ENCODE measurements around the gene METTL26. TPM values are rescaled to one million over a fixed set of nuclear protein-coding genes. Genes with fewer than 3 reads are reported as not detected.
A peak's percentile ranks its signal among the peaks of the same experiment; 100 is the strongest.

Gene METTL26
- total RNA-seq: 59.4 and 76.7 TPM in 2 replicates

GRCh38 chr16:636206-637080 is at the start of gene METTL26:
METTL26 (minus strand) TSS chr16:636305; CDS start chr16:636290, 15 bp downstream.
- DNase-seq (ENCODE audit: low read depth in 2 of 2): peak; percentile 88 to 97

- no peak for DNase-seq (ENCODE audit: low read depth in 2 of 2)
Observed at GRCh38 chr16:684961-685696, 49.0 kb upstream of the METTL26 start.

GRCh38 chr16:684071-684794 is 48.1 kb upstream of the METTL26 start, which contains the start of gene JMJD8:
JMJD8 (minus strand) TSS chr16:684334; CDS start chr16:684319, 15 bp downstream.
- peak; percentile 57 to 89 for DNase-seq (ENCODE audit: low read depth in 2 of 2)

GRCh38 chr16:683396-684070 is 47.4 kb upstream of the METTL26 start:
- DNase-seq (ENCODE audit: low read depth in 2 of 2): no peak

GRCh38 chr16:682493-683395 is 46.6 kb upstream of the METTL26 start:
- no peak for DNase-seq (ENCODE audit: low read depth in 2 of 2)

GRCh38 chr16:681746-682427 is 45.8 kb upstream of the METTL26 start:
- no peak for DNase-seq (ENCODE audit: low read depth in 2 of 2)

- peak in 1 of 2 donors; percentile 49 for DNase-seq (ENCODE audit: low read depth in 2 of 2)
Observed at GRCh38 chr16:680967-681745, 45.1 kb upstream of the METTL26 start.

GRCh38 chr16:680625-680945 is 44.5 kb upstream of the METTL26 start:
- no peak for DNase-seq (ENCODE audit: low read depth in 2 of 2)

GRCh38 chr16:679814-680624 is 43.9 kb upstream of the METTL26 start, which contains the start of gene STUB1:
STUB1 (plus strand) TSS chr16:680410; CDS start chr16:680526, 116 bp downstream.
- DNase-seq (ENCODE audit: low read depth in 2 of 2): peak; percentile 60 to 91

GRCh38 chr16:678858-679813 is 43.0 kb upstream of the METTL26 start:
- peak; percentile 30 to 62 for DNase-seq (ENCODE audit: low read depth in 2 of 2)

GRCh38 chr16:678209-678857 is 42.2 kb upstream of the METTL26 start:
- no peak for DNase-seq (ENCODE audit: low read depth in 2 of 2)

- DNase-seq (ENCODE audit: low read depth in 2 of 2): no peak
Observed at GRCh38 chr16:677316-678190, 41.4 kb upstream of the METTL26 start.

GRCh38 chr16:676913-677312 is 40.8 kb upstream of the METTL26 start:
- DNase-seq (ENCODE audit: low read depth in 2 of 2): no peak

- no peak for DNase-seq (ENCODE audit: low read depth in 2 of 2)
Observed at GRCh38 chr16:676565-676902, 40.4 kb upstream of the METTL26 start.

- DNase-seq (ENCODE audit: low read depth in 2 of 2): no peak
Observed at GRCh38 chr16:675884-676564, 39.9 kb upstream of the METTL26 start.
